Osteocyte (in vitro differentiated cells): Measurements from ENCODE around the gene SH2D4B. TPM values are rescaled to one million over a fixed set of nuclear protein-coding genes. Genes with fewer than 3 reads are reported as not detected.

Experiments used
- DNase-seq: peaks from one replicate; pipeline ENCODE4 v3.0.0; 2021; ENCODE audit warnings: mixed read lengths; ENCODE audit not compliant: unreplicated experiment; ENCODE audit errors: extremely low spot score
- H3K27ac Mint-ChIP-seq: one replicate; pipeline ENCODE4 v1.8.0; 2021; ENCODE audit warnings: mild to moderate bottlenecking, mixed read lengths; ENCODE audit not compliant: unreplicated experiment
- H3K27me3 Mint-ChIP-seq: one replicate; pipeline ENCODE4 v1.8.0; 2021; ENCODE audit warnings: mixed read lengths; ENCODE audit not compliant: unreplicated experiment
- H3K36me3 Mint-ChIP-seq: one replicate; pipeline ENCODE4 v1.8.0; 2021; ENCODE audit warnings: mixed read lengths; ENCODE audit not compliant: unreplicated experiment
- H3K4me1 Mint-ChIP-seq: one replicate; pipeline ENCODE4 v1.8.0; 2021; ENCODE audit warnings: mixed read lengths; ENCODE audit not compliant: unreplicated experiment
- H3K4me3 Mint-ChIP-seq: one replicate; pipeline ENCODE4 v1.8.0; 2021; ENCODE audit warnings: mild to moderate bottlenecking, moderate library complexity, mixed read lengths; ENCODE audit not compliant: unreplicated experiment
- H3K9me3 Mint-ChIP-seq: one replicate; pipeline ENCODE4 v1.8.0; 2021; ENCODE audit warnings: mixed read lengths; ENCODE audit not compliant: unreplicated experiment
- total RNA-seq: library from RNA; stranded (reverse); gene quantifications from 2 replicates; pipeline ENCODE4 v1.2.1, GENCODE V29; 2021
- TF ChIP-seq, protein P1 (sequence below): fragments of 200-600 bp; sonication (generic); IDR thresholded peaks from 2 replicates; pipeline ENCODE4 v1.5.0; 2021; ENCODE audit warnings: antibody characterized with exemption, mild to moderate bottlenecking, moderate library complexity

Gene SH2D4B
- total RNA-seq, 1 donor from 2014 or later: not detected

DNA sequence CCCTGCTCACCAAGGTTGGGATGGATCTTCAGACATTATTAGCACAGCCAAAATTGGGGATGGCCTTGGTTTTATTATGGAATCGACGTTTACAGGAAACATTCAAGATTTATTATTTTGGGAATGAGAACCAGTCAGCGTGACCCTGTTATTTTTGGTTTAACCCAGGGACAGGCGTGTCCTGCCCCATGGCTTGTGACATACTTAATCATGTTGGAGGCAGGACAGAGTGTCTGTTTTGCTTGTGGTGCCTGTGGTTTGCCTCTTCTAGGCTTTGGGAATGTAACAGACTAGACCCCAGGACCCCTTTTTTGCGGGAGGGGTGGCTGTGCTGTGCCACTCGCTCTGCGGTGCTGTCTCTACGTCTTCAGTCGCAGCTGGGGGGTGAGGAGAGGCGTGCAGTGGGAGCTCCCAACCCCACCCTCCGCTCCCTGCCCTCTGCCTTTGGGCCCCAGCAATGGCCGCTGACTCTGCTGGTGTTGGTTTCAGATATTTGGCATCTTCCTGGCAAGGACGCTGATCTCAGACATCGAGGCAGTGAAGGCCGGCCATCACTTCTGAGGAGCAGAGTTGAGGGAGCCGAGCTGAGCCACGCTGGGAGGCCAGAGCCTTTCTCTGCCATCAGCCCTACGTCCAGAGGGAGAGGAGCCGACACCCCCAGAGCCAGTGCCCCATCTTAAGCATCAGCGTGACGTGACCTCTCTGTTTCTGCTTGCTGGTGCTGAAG, 20.1 kb upstream of the SH2D4B start:
- peaks cover 42% of the 10 kb centered on the region for H3K36me3 Mint-ChIP-seq
- TF ChIP-seq, protein P1, sequence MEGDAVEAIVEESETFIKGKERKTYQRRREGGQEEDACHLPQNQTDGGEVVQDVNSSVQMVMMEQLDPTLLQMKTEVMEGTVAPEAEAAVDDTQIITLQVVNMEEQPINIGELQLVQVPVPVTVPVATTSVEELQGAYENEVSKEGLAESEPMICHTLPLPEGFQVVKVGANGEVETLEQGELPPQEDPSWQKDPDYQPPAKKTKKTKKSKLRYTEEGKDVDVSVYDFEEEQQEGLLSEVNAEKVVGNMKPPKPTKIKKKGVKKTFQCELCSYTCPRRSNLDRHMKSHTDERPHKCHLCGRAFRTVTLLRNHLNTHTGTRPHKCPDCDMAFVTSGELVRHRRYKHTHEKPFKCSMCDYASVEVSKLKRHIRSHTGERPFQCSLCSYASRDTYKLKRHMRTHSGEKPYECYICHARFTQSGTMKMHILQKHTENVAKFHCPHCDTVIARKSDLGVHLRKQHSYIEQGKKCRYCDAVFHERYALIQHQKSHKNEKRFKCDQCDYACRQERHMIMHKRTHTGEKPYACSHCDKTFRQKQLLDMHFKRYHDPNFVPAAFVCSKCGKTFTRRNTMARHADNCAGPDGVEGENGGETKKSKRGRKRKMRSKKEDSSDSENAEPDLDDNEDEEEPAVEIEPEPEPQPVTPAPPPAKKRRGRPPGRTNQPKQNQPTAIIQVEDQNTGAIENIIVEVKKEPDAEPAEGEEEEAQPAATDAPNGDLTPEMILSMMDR: no peak
- H3K4me3 Mint-ChIP-seq: no peak overlapping the region
- no peaks in the 10 kb centered on the region for H3K27me3 Mint-ChIP-seq
- no peaks in the 10 kb centered on the region for H3K9me3 Mint-ChIP-seq
- H3K4me1 Mint-ChIP-seq: no peaks in the 10 kb centered on the region
- no peak overlapping the region for H3K27ac Mint-ChIP-seq
- no peak for DNase-seq

DNA sequence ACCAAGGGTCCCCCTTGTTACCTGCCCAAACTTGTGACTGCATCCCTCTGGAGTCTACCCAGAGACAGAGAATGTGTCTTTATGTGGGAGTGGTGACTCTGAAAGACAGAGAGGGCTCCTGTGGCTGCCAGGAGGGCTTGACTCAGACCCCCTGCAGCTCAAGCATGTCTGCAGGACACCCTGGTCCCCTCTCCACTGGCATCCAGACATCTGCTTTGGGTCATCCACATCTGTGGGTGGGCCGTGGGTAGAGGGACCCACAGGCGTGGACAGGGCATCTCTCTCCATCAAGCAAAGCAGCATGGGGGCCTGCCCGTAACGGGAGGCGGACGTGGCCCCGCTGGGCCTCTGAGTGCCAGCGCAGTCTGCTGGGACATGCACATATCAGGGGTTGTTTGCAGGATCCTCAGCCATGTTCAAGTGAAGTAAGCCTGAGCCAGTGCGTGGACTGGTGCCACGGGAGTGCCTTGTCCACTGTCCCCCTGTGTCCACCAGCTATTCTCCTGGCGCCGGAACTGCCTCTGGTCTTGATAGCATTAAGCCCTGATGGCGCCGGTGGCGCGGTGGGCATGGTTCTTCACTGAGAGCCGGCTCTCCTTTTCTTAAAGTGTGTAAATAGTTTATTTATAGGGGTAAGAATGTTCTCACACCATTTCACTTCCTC, 19.4 kb upstream of the SH2D4B start:
- Mint-ChIP-seq H3K36me3 (peaks cover 40% of the 10 kb centered on the region), H3K27ac (peak overlapping the region; percentile 1), H3K27me3 (no peaks in the 10 kb centered on the region), H3K9me3 (no peaks in the 10 kb centered on the region), H3K4me1 (no peaks in the 10 kb centered on the region), H3K4me3 (no peak overlapping the region)
- no peak for DNase-seq
- TF ChIP-seq, protein P1: no peak

DNA sequence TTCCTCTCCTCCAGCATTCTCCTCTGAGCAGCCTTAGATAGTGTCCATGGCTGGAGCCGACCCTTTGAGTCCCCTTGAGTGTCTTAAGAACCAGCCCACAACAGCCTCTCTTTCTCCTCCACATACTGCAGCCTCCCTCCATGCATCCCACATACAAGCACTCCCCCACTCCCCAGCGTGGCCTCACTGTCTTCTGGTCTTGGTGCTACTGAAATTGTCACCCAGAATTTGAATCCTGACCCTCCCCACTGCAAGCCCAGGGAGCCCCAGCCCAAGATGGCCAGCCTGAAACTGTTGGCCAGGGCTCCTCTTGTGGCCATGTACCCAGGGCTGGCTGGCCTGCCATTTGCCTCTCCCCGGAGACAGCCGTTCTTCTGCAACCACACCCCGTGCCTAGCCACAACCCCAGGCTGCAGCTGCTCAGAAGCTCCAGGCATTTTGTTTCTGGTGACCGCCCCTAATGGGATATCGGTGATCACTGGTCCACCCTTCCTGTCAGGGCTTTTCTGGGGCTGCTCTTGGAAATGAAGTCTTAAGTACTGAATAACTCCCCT, 18.8 kb upstream of the SH2D4B start:
- TF ChIP-seq, protein P1: no peak
- Mint-ChIP-seq H3K27ac (peak overlapping the region; percentile 1), H3K4me3 (no peak overlapping the region)

DNA sequence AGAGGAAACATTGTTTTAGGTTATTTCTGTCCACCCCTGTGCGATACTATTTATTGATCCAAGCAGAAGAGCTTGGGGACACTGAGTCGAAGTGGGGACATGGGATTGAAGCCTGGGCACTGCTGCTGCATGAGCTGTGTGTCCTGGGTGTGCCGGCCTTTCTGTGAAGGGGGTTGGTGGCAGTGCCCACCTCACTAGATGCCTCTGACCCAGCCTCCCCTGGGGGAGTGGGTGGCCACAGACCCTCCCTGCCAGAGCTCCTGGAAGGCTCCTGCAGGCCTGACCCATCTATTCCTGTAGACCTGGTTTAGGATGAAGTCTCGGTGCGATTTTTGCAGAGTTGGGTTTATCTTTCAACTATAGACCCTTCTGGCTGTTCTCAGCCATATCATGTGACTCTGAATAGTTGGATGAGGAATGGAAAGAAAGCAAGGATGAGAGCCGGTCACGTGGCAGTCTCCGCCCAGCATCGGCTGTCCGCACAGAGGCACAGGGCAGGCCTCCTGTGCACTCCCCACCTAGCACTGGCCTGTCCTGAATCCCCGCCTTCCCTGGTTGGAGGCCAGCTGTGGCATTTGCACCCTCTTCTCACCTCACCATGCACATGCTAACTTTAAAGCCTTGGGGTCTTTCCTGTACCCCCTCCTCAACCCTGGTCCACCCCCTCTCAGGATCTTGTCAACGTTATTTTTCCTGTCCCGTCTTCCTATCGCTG, 17.6 kb upstream of the SH2D4B start:
- Mint-ChIP-seq H3K36me3 (peaks cover 30% of the 10 kb centered on the region), H3K27me3 (no peaks in the 10 kb centered on the region), H3K27ac (no peak overlapping the region), H3K4me1 (no peaks in the 10 kb centered on the region), H3K4me3 (no peak overlapping the region), H3K9me3 (no peaks in the 10 kb centered on the region)
- no peak for DNase-seq
- TF ChIP-seq, protein P1: no peak

More for the DNA sequence above, 18.8 kb upstream of the SH2D4B start:
- DNase-seq: no peak
- peaks cover 39% of the 10 kb centered on the region for H3K36me3 Mint-ChIP-seq
- no peaks in the 10 kb centered on the region for H3K27me3 Mint-ChIP-seq
- H3K9me3 Mint-ChIP-seq: no peaks in the 10 kb centered on the region
- no peaks in the 10 kb centered on the region for H3K4me1 Mint-ChIP-seq
